ENCODE measurements around the gene PKM.
"Not testable (repeated sequence)": the region's sequence is repeated elsewhere in the genome, so short reads cannot be mapped to it uniquely, and the experiment has no call there.

Gene PKM

DNA sequence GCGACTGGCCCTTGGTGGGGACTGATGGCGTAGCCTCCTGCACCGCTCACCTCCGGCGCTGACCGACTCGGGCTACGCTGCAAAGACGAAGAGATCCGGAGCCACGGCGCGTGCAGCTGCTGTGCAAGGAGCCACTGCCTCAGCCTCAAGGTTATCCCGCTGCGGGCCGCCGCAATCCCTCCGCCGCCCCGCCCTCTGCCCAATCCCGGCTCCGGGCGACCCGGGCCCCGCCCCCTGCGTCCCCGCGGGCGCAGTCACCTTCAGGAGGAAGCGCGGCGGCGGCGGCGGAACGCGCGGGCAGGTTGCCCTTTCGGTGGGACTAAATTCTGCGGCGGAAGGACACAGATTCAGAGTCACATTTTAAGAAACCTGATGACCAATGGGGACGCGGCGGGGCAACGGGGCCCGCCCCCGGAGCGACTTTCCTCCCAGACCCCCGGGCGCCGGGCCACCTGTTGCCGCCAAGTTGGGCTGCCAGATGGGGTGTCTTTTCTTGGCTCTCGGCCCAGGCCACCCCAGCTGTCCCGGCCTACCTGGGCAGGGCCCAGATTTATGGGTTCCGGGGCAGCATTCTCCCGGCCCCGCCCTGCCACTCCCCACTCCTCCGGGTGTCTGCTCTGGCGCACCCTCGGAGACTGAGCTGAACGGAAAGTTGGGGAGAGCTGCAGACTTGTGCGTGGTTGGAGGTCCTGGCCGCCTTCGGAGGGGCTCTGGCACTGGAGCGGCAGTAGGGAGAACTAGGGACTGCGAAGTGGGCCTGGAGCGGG, at the start of gene PKM:
Gene PKM, minus strand, starts transcription at position 125 of the 767 bp plus-strand sequence. CDS start 12,093 bp downstream, outside the sequence.
- in situ Hi-C loops (cut with MboI; ENCODE audit: low sequenced_read_pairs), result no loop called here

DNA sequence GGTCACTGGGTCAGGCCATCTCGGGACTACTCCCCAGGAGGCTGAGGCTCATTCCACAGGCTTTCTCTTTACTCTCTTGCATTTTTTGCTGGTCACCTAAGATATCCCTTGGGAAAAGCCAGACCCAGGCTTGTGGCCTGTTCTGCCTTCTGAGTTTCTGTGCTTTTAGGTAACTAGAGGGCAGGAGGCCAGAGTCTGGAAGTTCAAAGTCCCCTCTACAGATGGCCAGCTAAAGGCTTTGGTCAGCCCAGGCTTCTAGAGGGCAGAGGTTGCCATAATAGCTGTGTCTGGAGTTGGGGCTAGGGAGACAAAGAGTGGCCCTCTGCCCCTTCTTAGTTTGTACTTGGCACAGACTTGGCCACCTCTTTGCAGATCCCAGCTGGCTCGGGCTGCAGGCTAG, 49.8 kb upstream of the PKM start:
- in situ Hi-C loops (cut with MboI; ENCODE audit: low sequenced_read_pairs), result loop anchor here (10.0 kb wide), 1 partner anchor 56 kb away; no protein-coding TSS in a partner anchor

DNA sequence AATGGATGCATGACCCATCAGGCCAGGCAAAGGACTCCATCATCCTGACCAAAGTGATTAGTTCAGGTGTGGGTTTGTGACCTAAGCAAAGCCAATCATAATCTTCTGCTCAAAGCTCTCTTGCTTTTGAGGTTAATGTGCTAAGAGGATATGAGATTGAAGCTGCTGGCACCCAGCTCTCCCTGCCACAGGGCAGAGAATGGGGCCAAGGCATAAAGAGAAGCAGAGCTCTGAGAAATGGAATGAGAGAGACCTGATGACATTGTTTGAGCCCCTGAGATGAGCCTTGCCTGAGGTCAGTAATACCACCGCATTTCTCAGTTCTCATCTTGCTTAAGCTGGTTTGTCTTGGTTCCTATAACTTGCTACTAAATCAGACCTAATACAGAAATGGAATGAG, 47.7 kb upstream of the PKM start:
- in situ Hi-C loops (cut with MboI; ENCODE audit: low sequenced_read_pairs), result no loop called here

DNA sequence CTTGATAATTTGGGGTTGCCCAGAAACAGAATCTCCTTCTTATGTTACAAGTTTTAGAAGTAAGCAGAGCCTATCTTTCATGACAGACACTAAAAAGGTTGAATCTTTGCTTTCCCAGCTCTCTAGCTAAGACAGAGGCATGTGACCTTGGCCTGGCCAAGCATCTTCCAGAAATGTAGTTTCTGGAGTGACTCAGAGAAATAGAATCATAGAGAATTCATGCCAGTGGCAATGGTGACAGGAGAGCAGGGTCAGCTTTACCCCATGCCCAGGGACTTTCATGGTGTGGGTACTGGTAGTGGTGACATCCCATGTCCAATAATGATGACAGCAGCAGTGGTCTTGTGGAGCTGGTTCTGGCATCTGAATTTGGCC, 45.3 kb upstream of the PKM start:
- in situ Hi-C loops (cut with MboI; ENCODE audit: low sequenced_read_pairs), result no loop called here

DNA sequence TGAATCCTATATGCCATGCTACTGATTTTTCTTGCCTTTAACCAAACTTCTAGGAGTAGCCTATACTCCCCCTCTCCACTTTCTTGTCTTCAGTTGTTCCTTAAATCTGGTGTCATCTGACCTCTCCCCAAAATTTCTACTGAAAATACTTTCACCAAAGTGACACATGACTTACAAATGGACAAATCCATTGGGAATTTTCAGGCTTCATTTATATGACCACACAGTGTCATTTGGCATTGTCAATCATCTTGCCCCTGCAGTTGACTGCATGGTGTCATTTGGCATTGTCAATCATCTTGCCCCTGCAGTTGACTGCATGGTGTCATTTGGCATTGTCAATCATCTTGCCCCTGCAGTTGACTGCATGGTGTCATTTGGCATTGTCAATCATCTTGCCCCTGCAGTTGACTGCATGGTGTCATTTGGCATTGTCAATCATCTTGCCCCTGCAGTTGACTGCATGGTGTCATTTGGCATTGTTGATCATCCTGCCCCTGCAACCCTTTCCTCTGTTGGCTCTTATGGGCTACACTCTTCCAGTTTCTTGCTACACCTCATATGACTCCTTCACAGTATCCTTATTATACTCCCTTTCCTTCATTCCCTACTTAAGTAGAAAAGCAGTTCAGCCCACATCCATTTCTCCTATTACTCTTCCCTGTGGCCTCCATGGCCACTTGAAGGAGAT, 44.8 kb upstream of the PKM start:
- in situ Hi-C loops (cut with MboI; ENCODE audit: low sequenced_read_pairs), result not testable (repeated sequence)

DNA sequence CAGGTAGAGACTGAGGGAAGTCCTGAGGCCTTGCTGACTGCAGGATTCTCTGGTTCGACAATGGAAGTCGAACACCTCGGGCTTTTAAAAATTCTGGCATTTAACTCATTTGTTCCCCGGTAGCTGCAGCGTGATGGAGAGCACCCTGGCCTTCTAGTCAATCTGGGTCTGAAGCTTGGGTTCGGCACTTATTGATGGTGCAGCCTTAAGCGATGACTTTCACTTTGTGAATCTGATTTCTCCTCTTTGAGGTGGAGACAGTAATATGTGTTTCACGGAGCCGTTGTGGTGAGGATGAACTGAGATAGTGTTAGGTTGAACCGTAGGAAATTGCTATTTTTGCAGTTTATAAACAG, 42.0 kb upstream of the PKM start:
- in situ Hi-C loops (cut with MboI; ENCODE audit: low sequenced_read_pairs), result no loop called here

DNA sequence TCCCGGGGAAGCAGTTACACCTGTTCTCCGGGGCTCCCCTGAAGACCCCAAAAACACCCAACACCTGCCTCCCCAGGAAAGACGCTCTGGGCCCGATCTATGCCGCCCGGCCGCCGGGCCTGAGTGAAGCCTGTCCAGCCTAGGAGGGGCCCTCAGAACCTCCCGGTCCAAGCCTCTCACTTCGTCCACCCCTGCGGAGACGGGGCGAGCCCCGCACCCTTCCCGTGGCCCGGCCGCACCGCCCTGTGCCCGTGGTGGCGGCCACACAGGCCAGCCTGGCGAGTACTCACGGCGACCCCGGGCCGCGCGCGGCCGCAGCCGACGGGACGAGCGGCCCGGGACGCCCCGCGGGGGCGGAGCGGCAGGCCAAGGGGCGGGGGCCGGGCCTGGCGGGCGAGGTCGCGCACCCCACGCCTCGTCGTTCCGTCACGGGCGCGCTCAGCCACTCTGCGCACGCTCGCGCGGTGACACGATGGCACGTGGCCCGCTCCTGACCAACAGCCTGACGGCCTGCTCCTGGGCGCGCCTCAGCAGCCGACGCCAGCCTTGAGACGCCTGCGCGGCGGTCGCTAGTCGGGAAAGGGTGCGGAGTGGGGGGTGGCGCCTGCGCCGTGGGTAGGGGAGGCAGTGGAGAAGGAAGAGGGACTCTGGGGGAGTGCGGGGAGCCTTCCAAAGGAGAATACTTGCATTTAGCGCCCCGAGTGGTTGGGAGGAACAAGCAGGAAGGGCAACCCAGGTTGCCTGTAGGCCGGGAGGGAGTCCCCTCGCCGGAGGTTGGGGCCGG, 41.4 kb upstream of the PKM start, which contains the start of gene PARP6:
Gene PARP6, minus strand, starts transcription at position 342 of the 784 bp plus-strand sequence. CDS start 5,077 bp downstream, outside the sequence.
- in situ Hi-C loops (cut with MboI; ENCODE audit: low sequenced_read_pairs), result no loop called here

DNA sequence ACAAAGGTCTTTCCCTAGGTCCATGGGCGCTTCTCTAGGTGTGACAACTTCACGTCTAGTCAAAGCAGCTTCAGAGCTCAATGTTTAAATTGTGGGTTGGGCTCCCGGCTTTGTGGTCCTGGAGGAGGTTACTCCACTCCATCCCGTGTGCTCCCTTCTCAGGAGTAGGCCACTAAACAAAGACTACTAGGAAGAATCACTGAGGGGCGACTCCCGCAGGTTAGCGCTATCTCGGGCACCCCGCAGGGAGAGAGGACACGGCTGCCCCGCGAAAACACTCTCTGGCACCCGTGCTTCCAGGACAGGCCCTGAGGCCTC, 40.9 kb upstream of the PKM start:
- in situ Hi-C loops (cut with MboI; ENCODE audit: low sequenced_read_pairs), result no loop called here

DNA sequence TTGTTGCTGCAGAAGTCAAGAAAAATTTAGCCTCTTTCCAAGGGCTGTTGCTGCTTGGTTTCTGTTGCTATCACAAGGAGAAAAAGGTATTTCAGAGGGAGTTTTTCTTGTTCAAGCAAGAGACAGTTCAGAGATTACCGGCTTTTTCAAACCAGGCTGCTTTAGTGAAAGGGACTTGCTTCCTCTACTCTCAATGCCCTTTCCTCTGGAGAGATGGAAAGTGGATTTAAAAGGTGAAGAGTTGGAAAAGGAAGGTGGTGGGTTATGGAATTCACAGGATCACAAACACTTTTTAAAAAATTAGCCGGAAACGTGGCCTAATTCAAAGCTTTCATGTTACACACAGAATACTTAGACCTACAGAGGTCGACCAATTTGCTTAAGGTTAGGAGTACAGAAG, 40.2 kb upstream of the PKM start:
- in situ Hi-C loops (cut with MboI; ENCODE audit: low sequenced_read_pairs), result no loop called here

DNA sequence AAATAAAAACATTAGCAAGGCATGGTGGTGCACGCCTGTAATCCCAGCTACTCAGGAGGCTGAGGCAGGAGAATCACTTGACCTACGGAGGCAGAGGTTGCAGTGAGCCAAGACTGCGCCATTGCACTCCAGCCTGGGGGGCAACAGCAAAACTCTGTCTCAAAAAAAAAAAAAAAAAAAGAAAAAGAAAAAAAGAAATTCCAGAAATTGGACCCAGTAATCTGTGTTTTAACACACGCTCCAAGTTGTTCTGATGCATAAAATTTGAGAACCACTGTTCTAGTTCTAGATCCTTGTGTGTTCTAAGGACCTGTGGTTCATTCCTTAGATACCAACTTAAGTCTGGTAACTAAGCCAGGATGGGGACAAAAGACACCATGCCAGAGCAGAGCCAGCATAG, 38.7 kb upstream of the PKM start:
- in situ Hi-C loops (cut with MboI; ENCODE audit: low sequenced_read_pairs), result no loop called here

DNA sequence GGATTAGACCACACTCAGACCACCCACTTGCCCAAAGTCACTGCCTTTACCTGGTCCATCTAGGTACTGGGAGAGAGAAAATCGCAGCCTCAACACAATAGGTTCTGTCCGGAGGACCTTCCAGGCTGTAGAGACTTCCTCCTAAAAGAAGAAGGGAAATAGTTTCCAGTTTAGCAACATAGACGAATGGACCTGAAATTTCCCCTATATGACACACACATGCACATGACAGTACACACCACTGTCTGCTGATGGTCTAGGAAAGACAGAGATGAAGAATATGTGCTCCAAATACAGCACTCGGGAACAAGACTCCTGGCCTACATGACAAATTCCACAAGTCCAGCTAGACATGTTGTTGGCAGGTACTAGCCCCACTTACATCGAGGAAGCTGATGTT, 34.0 kb upstream of the PKM start:
- in situ Hi-C loops (cut with MboI; ENCODE audit: low sequenced_read_pairs), result no loop called here

DNA sequence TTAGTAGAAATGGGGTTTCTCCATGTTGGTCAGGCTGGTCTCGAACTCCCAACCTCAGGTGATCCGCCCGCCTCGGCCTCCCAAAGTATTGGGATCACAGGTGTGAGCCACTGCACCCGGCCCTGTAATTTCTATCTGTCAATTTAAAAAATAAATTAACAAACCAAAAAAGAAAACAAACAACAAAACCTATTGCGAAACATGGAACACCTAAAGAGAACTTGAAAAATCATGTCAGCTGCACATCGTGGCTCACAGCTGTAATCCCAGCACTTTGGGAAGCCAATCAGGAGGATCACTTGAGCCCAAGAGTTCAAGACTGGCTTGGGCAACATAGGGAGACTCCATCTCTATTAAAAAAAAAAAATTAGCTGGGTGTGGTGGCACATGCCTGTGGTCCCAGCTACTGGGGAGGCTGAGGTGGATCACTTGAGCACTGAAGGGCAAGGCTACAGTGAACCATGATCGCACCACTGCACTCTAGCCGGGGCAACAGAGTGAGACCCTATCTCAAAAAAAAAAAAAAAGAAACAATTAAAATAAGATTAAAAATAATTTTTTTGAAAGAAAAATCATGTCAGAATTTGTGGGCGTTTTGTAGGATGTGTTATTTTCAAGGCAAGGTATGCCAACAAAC, 21.8 kb upstream of the PKM start:
- in situ Hi-C loops (cut with MboI; ENCODE audit: low sequenced_read_pairs), result no loop called here

DNA sequence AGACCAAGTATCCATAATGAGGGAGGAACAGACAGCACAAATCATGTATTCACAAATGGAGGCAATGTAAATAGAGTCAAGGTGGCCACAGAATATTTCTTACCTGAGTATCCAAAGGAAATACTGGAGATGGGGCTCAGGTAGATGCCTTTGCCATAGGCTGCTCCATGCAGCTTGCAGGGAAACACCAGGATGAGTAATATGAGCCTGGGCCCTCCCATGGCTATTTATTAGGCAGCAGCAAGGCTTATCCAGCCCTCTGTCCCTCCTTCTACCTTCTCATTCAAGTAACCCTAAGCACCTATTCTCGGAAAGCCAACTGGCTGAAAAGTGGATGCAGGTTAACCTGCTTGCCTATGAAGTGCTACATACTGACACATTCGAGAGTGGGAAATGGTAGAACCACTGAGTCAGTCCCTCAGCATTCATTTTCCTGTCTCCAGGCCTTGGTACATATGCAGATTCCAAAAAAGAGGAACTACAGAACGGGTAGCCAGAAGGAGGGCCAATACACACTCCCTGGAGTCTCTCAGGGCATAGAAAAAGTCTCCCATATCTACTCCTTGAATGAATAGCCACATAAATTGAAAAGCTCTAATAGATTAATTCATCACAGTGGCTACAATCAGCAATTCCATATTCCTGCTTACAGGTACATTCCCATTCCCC, 18.3 kb upstream of the PKM start:
- in situ Hi-C loops (cut with MboI; ENCODE audit: low sequenced_read_pairs), result no loop called here

DNA sequence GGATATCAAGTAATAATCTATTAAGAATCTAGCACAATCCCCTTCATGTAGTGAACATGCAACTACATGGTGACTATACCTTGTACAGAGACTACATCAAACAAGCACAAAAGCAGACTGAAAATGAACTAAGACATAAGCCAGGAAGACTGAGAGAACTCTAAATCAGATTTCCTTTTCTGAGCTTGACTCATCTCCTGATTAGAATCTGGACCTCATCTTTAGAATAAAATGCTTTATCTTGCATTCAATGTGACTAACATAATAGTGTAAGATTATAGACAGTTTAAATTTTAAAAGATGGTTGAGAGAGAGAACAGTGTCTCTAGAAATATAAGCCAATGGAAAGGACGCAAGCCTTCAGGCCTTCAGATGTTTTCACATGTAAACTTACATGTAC, 17.5 kb upstream of the PKM start:
- in situ Hi-C loops (cut with MboI; ENCODE audit: low sequenced_read_pairs), result no loop called here

DNA sequence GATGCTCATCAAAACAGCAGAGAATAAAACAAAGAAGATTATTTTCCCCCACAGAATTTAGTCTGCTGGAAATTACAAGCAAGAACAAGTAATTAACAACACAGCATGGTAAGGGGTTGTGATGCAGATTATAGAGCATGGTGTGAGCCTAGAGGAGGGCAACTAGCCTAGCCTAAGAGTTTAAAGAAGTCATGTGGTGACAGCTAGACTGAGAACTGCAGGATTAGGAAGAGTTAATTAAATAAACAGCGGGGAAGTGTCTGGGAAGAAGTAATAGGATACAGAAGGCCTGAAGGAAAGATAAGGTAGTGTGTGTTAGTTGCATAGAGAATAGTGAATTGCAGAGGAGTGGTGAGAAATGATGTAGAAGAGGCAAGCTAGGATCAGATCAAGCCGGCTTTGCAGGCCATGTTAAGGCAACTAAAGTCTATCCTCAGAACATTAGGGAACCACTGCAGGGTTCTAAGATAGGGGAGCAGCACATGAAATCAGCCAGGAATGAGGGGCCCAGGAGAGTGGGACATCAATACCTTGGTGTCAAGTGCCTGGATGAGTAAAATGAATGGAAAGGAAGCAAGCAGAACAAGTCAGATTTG, 11.9 kb upstream of the PKM start:
- in situ Hi-C loops (cut with MboI; ENCODE audit: low sequenced_read_pairs), result no loop called here

DNA sequence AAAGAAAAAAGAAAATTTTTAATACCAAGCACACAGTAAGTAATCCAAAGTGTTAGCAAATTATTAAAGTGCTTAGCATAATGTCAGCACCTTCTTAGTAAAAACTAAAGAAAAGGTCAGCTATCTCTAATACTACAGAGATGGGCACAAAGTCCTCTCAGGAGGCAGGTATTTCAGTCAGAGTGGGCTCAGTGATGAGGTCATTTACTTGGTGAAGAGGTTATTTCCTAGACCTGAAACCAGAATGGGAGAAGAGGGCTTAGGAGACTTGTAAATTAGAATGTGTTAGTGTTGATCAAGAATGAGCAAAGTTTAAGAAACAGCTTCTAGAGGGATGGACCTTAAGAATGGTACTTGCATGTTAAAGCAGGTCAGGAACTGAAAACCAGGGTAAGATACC, 8.7 kb upstream of the PKM start:
- in situ Hi-C loops (cut with MboI; ENCODE audit: low sequenced_read_pairs), result no loop called here

DNA sequence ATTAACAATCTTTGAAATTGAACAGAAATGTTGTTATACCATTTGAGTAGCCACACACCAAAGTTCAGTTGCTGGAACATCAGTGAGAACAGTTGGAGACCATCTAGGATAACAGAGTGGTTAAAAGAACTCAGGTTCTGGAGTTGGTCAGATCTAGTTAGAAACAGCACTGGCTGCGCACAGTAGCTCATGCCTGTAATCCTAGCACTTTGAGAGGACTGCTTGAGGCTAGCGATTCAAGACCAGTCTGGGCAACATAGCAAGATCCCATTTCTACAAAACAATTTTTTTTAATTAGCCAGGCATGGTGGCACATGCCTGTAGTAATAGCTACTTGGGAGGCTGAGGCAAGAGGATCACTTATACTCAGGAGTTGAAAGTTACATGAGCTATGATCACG, 7.6 kb upstream of the PKM start:
- in situ Hi-C loops (cut with MboI; ENCODE audit: low sequenced_read_pairs), result no loop called here

DNA sequence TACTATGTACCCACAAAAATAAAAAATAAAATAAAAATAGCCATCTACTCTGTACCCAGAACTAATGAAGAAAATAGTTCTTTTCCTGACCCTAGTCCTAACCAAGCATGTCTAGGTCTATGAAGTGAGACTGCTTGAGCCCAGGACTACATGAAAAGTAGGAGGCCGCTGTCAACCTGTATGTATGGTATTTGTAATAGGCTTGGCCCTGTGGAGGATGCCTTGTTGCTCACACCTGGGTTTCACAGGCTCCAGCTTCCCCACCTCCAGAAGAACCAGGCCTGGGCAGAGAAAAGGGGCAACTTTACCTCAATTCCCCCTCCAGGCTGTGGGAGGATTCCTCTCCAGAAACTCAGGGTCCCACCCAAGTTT, 6.8 kb upstream of the PKM start:
- in situ Hi-C loops (cut with MboI; ENCODE audit: low sequenced_read_pairs), result no loop called here

DNA sequence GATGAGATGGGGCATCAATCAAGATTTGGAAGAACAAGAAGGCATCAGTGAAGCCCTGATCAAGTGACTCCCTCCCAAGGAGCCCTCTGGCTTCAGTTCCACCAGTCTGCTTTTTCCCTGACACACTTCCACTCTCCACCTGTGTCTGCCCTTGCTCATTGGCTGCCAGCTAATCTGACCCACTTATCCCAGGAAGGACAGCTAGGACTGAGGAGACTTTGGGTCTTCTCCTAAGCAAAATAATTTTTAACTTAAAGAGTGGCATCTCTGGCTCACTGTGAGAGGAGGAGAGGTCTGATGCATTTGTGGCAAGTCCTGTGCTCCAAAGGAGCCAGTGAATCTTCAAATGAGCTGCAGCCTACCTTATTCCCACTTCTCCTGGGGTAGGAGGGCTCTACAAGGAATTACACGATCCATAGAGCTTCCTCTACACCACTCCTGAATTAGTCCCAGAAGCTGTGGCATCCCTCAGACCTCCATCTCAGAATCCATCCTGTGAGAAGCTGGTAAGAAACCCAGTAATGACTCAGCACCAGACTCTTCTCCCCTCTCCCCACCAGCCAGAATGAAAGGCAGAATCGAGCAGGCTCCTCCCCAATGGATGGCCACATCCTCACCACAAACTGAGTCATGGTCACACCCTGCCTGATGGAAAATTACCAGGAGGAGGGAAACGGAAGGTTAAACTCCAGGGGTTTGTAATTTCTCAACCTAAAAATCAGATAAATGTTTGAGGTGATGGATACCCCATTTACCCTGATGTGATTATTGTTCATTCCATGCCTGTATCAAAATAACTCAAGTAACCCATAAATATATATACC, 6.3 kb upstream of the PKM start:
- in situ Hi-C loops (cut with MboI; ENCODE audit: low sequenced_read_pairs), result no loop called here

Data from HL-60/S4 treated with retinoic acid at 250 ng/mL for 4 days and 3 days (cell line).